SK-N-SH (cell line): ENCODE results near the gene ATG16L1.

Experiments used
- CTCF ChIP-seq: fragments of 200-600 bp; sonication (generic); IDR thresholded peaks from 2 replicates; pipeline ENCODE4 v1.6.1; 2017; ENCODE audit warnings: antibody characterized with exemption, mild to moderate bottlenecking, moderate library complexity
- EZH2phosphoT487 ChIP-seq: fragments of 200-600 bp; sonication (generic); IDR thresholded peaks from 2 replicates; pipeline ENCODE4 v1.6.1; 2017; ENCODE audit warnings: low read depth, mixed run types, mild to moderate bottlenecking, antibody characterized with exemption, moderate library complexity, borderline replicate concordance
- GABPA ChIP-seq: IDR thresholded peaks from 2 replicates; pipeline ENCODE4 v1.4.0; 2012; ENCODE audit warnings: low read depth, mild to moderate bottlenecking
- POLR2AphosphoS5 ChIP-seq: IDR thresholded peaks from 2 replicates; pipeline ENCODE4 v1.6.1; 2012; ENCODE audit warnings: low read depth, low read length
- SMC3 ChIP-seq: IDR thresholded peaks from 2 replicates; pipeline ENCODE4 v1.6.1; 2012; ENCODE audit warnings: low read depth, low read length, improper control_type of control experiment
- USF1 ChIP-seq: IDR thresholded peaks from 2 replicates; pipeline ENCODE4 v1.4.0; 2012; ENCODE audit warnings: low read depth, borderline replicate concordance
- YY1 ChIP-seq: IDR thresholded peaks from 2 replicates; pipeline ENCODE4 v1.4.0; 2012; ENCODE audit warnings: low read depth, mild to moderate bottlenecking
- TF ChIP-seq, protein P1 (sequence below): IDR thresholded peaks from 2 replicates; pipeline ENCODE4 v1.4.0; 2012; ENCODE audit warnings: low read depth

GRCh38 chr2:233213975-233214374 is 37.5 kb upstream of the ATG16L1 start:
- no peak for TF ChIP-seq SMC3
- no peak for TF ChIP-seq EZH2phosphoT487
- TF ChIP-seq, protein P1, sequence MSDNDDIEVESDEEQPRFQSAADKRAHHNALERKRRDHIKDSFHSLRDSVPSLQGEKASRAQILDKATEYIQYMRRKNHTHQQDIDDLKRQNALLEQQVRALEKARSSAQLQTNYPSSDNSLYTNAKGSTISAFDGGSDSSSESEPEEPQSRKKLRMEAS: no peak
- no peak for TF ChIP-seq YY1
- no peak for TF ChIP-seq CTCF
- TF ChIP-seq GABPA: no peak
- no peak for TF ChIP-seq USF1
- no peak for TF ChIP-seq POLR2AphosphoS5
